ENCODE data around the gene GLMN. TPM values are rescaled to one million over a fixed set of nuclear protein-coding genes. Genes with fewer than 3 reads are reported as not detected.
A peak's percentile ranks its signal among the peaks of the same experiment; 100 is the strongest.
"Not testable (repeated sequence)": the region's sequence is repeated elsewhere in the genome, so short reads cannot be mapped to it uniquely, and the experiment has no call there.

GLMN gene
- polyA plus RNA-seq, 5 donors, result 27.0 to 36.9 (median 29.7) TPM

DNA sequence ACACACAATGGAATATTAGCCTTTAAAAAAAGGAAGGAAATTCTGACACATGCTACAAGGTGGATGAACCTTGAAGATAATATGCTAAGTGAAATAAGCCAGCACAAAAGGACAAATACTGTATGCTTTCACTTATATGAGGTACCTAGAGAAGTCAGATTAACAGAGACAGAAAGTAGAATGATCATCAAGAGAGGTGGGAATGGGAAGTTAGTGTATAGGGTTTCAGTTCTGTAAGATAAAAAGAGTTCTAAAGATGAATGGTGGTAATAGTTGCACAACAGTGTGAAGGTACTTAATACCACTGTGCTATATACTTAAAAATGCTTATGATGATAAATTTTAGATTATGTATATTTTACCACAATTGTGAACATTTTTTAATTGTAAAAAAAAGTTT is 7.2 kb upstream of the GLMN start:
- no peak for DNase-seq

- no peak for DNase-seq
Measured at GRCh38 chr1:92301021-92301420, 2.2 kb upstream of the GLMN start.

- DNase-seq, result peak in 1 of 2 donors; percentile 4
Measured at GRCh38 chr1:92299477-92300150, 827 bp upstream of the GLMN start.

GRCh38 chr1:92298213-92298572 is 594 bp downstream of the GLMN start:
- DNase-seq, result no peak

DNA sequence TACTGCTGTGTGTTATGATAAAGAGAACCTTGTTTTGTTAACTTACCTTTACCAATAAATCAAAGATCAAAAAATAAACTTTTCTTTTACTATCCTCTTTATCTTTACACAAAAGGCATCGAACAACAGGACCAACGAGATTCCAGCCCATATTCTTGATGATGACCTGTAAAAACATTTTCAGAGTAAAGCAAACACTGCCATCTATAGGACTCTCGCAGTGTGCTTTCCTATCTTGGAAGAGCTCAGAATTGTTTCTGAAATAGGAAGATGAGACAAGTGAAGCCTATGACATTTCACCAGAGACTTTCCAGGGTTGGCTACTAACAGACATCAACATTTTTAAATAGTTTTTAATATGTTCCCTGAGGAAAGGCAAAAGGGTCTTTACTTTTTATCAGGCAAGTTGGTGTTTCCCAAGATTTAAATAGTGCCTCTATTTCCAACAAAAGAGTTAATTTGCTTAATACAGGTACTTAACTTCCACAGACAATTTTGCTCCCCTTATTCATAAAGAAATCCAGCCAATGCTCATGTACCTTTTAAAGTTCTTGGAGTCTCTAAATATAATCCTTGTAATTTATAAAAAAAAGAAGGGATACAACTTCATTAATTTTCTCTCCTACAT is 7.3 kb downstream of the GLMN start:
- DNase-seq, result peak; percentile 30 to 44

DNA sequence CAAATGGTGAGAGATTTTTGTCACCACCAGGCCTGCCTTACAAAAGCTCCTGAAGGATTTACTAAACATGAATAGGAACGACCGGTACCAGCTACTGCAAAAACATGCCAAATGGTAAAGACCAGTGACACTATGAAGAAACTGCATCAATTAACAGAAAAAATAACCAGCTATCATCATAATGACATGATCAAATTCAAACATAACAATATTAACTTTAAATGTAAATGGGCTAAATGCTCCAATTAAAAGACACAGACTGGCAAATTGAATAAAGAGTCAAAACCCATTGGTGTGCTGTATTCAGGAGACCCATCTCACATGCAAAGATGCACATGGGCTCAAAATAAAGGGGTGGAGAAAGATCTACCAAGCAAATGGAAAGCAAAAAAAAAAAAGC is 17.4 kb downstream of the GLMN start:
- DNase-seq, result not testable (repeated sequence)

DNA sequence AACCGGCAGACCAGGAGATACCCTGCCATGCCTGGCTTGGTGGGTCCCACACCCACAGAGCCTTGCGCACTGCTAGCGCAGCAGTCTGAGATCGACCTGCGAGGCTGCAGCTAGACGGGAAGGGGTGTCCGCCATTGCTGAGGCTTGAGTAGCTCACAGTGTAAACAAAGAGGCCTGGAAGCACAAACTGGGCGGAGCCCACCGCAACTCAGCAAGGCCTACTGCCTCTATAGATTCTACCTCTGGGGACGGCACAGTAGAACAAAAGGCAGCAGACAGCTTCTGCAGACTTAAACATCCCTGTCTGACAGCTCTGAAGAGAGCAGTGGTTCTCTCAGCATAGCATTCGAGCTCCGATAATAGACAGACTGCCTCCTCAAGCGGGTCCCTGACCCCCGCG is 19.0 kb downstream of the GLMN start:
- not testable (repeated sequence) for DNase-seq

GRCh38 chr1:92277105-92277723 is 21.6 kb downstream of the GLMN start:
- no peak for DNase-seq

- DNase-seq, result no peak
Measured at GRCh38 chr1:92276082-92276481, 22.7 kb downstream of the GLMN start.

DNA sequence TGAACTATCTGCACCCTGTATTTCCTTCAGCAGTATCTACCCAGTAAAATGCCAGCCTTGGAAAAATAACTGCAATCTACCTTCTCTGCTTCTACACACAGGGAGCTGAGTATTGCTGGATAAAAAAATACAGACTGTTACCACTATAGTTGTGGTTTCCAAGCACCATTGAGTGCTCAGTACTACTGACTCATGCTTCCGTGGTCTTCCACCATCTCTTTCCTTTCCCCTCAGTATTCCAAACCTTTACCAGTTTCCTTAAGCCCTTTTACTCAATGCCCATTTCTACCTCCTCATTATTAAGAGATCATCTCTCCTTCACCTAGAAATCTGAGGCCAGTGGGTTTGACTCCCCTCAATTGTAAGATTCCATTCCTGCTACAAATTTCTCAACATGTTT is 23.8 kb downstream of the GLMN start:
- DNase-seq, result no peak

- no peak for DNase-seq
Measured at GRCh38 chr1:92273039-92273438, 25.7 kb downstream of the GLMN start.

DNA sequence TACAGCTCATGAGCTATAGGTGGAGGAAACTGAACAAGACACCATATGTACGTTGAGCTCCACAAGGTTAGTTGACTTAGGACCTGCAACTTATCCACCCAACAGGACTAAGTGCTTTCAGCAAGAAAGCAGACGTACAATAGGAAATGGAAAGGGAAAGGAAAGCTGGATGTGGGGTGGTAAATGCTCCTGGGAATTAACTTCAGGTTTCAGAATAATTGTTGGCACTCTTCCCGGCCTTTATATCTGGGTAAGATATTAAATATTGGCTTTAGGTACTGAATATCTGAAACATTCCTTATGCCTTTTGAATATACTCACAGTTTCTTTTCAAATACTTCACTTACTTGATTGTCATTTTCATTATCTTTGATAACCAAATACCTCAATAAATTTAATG is 36.3 kb downstream of the GLMN start:
- DNase-seq, result no peak

DNA sequence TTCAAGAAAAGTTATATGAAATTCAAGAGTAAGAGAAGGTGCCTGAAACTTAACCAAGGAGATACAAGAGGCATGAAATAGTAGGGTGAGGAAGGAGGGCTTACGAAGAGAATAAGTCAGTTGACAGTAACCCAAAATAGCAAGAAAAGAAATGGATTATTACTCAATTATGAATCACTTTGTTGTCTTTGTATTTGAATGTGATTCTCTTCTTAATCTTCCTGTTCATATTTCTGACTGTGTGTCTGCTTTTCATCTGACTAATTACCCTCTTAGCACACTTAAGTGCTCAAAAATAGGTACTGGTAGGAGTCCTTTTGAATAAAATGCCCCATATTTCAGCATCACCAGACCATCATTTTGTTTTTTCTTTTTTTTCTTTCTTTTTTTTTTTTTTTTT is 39.4 kb downstream of the GLMN start:
- DNase-seq, result no peak

GRCh38 chr1:92254714-92255113 is 44.1 kb downstream of the GLMN start:
- DNase-seq, result not testable (repeated sequence)

DNA sequence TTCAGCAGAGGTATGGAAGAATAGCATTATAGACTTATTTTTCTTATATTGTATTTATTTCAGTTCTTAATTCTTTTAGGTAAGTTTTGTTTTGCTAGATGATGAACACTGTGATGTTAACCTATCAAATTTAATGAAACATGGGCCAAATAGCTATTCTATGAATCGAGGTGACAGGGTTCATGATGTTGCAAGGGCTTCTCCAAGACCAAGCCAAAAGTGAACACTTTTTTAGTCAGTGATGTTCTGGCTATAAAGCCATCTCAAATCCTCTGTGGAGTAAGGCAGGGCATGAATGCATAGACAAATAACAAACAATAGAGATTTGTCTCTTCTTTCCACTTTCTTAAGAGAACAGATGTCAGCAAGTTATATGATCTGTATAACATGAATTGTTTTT is 54.4 kb downstream of the GLMN start:
- DNase-seq, result no peak

GRCh38 chr1:92240034-92240433 is 58.8 kb downstream of the GLMN start:
- DNase-seq, result no peak

DNA sequence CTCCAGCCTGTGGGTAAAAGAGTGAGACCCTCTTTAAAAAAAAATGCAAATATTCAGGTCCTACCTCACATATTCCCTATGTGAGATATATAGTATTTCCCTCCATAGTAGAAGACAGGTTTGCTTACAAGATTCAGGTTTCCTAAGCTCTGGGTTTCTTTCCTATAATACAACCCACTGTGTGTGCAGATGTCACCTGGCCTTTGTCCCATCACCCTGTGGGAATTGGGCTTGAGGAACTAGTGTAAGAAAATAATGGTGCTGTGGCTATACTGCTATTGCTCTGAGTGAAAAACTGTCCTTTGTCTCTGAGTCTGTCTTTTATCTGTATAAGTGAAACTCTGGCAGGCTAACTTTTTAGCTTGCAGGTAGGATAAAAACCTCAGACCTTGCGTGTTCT is 68.1 kb downstream of the GLMN start:
- DNase-seq, result no peak

DNA sequence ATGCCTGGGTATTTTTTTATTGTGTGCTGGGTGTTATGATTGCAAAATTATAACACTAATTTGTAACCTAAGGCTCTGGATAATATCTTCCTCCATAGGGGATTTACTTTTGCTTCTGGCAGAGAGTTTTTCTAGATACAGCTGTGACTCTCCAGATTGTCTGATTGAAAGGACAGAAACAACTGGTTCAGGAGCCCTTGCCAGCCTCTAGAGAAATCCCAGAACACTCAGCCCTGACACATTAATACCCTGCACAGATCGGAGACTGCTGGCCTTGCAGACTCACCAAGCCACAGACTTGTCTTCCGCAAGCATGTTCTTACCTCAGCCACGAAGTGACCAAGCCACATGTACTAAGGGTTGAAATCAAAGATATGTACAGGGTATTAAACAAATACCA is 70.4 kb downstream of the GLMN start:
- DNase-seq, result no peak

GRCh38 chr1:92219028-92219427 is 79.8 kb downstream of the GLMN start:
- no peak for DNase-seq

- no peak for DNase-seq
Measured at GRCh38 chr1:92218559-92218958, 80.2 kb downstream of the GLMN start.

- no peak for DNase-seq
Measured at GRCh38 chr1:92217721-92218120, 81.1 kb downstream of the GLMN start, which contains the start of gene C1orf146. C1orf146 (plus strand) TSS chr1:92217915; CDS start chr1:92231421, 13,506 bp downstream.

DNA sequence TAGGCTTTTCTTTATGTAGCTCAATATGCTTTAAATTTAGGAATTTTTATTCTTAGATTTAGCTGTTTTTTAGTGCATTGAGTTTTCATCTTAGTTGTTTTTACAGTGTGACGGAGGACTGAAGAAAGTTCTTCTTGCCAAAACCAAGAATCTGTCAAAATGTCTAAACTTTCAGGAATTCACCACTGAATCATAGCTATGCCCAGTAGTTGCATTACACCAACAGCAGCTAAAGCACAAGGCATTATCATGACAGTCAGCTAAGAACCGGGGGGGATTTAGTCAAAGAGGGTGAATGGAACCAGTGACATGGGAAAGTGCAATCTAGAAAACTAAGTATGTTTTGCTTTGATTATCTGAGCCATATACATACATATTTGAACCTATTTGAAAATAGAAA is 87.6 kb downstream of the GLMN start:
- no peak for DNase-seq

- no peak for DNase-seq
Measured at GRCh38 chr1:92210701-92211100, 88.1 kb downstream of the GLMN start.

All from right lung (tissue), 5 donors.